HK-2 (cell line): ENCODE measurements around the gene MPLKIP.
"Not testable (repeated sequence)": the region's sequence is repeated elsewhere in the genome, so short reads cannot be mapped to it uniquely, and the experiment has no call there.

Experiments
- DNase-seq: peaks from one replicate; pipeline ENCODE4 v3.0.0-alpha.2; 2018; ENCODE audit not compliant: unreplicated experiment

Gene MPLKIP

GRCh38 chr7:40133561-40134427, 628 bp downstream of the MPLKIP start:
- peak; percentile 15 for DNase-seq

GRCh38 chr7:40122940-40123254, 11.5 kb downstream of the MPLKIP start:
- DNase-seq: no peak

- DNase-seq: not testable (repeated sequence)
Observed at GRCh38 chr7:40122100-40122939, 12.1 kb downstream of the MPLKIP start.

GRCh38 chr7:40120020-40120419, 14.4 kb downstream of the MPLKIP start:
- no peak for DNase-seq

- DNase-seq: not testable (repeated sequence)
Observed at GRCh38 chr7:40118201-40118600, 16.2 kb downstream of the MPLKIP start.

GRCh38 chr7:40117199-40117598, 17.2 kb downstream of the MPLKIP start:
- not testable (repeated sequence) for DNase-seq

- DNase-seq: no peak
Observed at GRCh38 chr7:40115936-40116335, 18.5 kb downstream of the MPLKIP start.

GRCh38 chr7:40105879-40106473, 28.4 kb downstream of the MPLKIP start:
- DNase-seq: no peak

GRCh38 chr7:40102897-40103296, 31.5 kb downstream of the MPLKIP start:
- no peak for DNase-seq

GRCh38 chr7:40101201-40101600, 33.2 kb downstream of the MPLKIP start:
- DNase-seq: no peak

- no peak for DNase-seq
Observed at GRCh38 chr7:40099837-40100236, 34.6 kb downstream of the MPLKIP start.

GRCh38 chr7:40098810-40099209, 35.6 kb downstream of the MPLKIP start:
- DNase-seq: no peak

GRCh38 chr7:40097728-40098127, 36.7 kb downstream of the MPLKIP start:
- DNase-seq: no peak

- DNase-seq: no peak
Observed at GRCh38 chr7:40095695-40096327, 38.6 kb downstream of the MPLKIP start.

GRCh38 chr7:40095230-40095629, 39.2 kb downstream of the MPLKIP start:
- DNase-seq: no peak

GRCh38 chr7:40093631-40094350, 40.6 kb downstream of the MPLKIP start:
- no peak for DNase-seq

- no peak for DNase-seq
Observed at GRCh38 chr7:40092182-40092581, 42.2 kb downstream of the MPLKIP start.

GRCh38 chr7:40077849-40078248, 56.6 kb downstream of the MPLKIP start:
- no peak for DNase-seq
